GM19239 (cell line): ENCODE results near the gene FBXL12.
"Not testable (repeated sequence)": the region's sequence is repeated elsewhere in the genome, so short reads cannot be mapped to it uniquely, and the experiment has no call there.

Source experiments
- DNase-seq: peaks from one replicate; pipeline ENCODE4 v3.0.0; 2011; ENCODE audit warnings: low spot score; ENCODE audit not compliant: insufficient read length
- FAIRE-seq: peaks from 2 replicates; lab custom pipeline; 2011; peaks lifted over from hg19 to GRCh38; lab: Jason Lieb, UNC

FBXL12 gene

GRCh38 chr19:9842834-9843625 lies 24.2 kb upstream of the FBXL12 start:
- no peak for FAIRE-seq
- no peak for DNase-seq

GRCh38 chr19:9839415-9839814 lies 20.5 kb upstream of the FBXL12 start:
- FAIRE-seq (no peak), DNase-seq (no peak)

- DNase-seq, result no peak
- no peak for FAIRE-seq
Observed at GRCh38 chr19:9838324-9838723, 19.4 kb upstream of the FBXL12 start.

GRCh38 chr19:9836021-9836420 lies 17.1 kb upstream of the FBXL12 start:
- DNase-seq, result no peak
- no peak for FAIRE-seq

- FAIRE-seq, result no peak
Observed at GRCh38 chr19:9835507-9835949, 16.6 kb upstream of the FBXL12 start.

GRCh38 chr19:9834726-9835506 lies 16.0 kb upstream of the FBXL12 start, which contains the start of gene PIN1:
PIN1 (plus strand) TSS chr19:9835318; CDS start chr19:9835345, 27 bp downstream.
- DNase-seq, result peak; percentile 98
- FAIRE-seq, result peak; percentile 89

More at GRCh38 chr19:9835507-9835949, 16.6 kb upstream of the FBXL12 start:
- DNase-seq, result no peak

- DNase-seq (no peak), FAIRE-seq (no peak)
Observed at GRCh38 chr19:9834307-9834725, 15.4 kb upstream of the FBXL12 start.

GRCh38 chr19:9828551-9829063 lies 9.7 kb upstream of the FBXL12 start:
- FAIRE-seq, result no peak

GRCh38 chr19:9827289-9828238 lies 8.7 kb upstream of the FBXL12 start, which contains the start of gene UBL5:
UBL5 (plus strand) TSS chr19:9827918; CDS start chr19:9828338, 420 bp downstream.
- FAIRE-seq (peak; percentile 99), DNase-seq (peak; percentile 87)

More at GRCh38 chr19:9828551-9829063, 9.7 kb upstream of the FBXL12 start:
- DNase-seq, result no peak

- no peak for FAIRE-seq
- DNase-seq, result no peak
Observed at GRCh38 chr19:9823816-9824215, 4.9 kb upstream of the FBXL12 start.

GRCh38 chr19:9820034-9820433 lies 1.2 kb upstream of the FBXL12 start:
- not testable (repeated sequence) for FAIRE-seq, DNase-seq

- DNase-seq (peak; percentile 85), FAIRE-seq (no peak)
Observed at GRCh38 chr19:9819596-9819909, 674 bp upstream of the FBXL12 start.

- DNase-seq (no peak), FAIRE-seq (no peak)
Observed at GRCh38 chr19:9818175-9818733, 625 bp downstream of the FBXL12 start.

GRCh38 chr19:9811139-9811538 lies 7.7 kb downstream of the FBXL12 start:
- FAIRE-seq (no peak), DNase-seq (no peak)

- DNase-seq (no peak), FAIRE-seq (no peak)
Observed at GRCh38 chr19:9808855-9809824, 9.7 kb downstream of the FBXL12 start.

- FAIRE-seq, result no peak
- DNase-seq, result no peak
Observed at GRCh38 chr19:9806803-9807202, 12.1 kb downstream of the FBXL12 start.

- FAIRE-seq (no peak), DNase-seq (no peak)
Observed at GRCh38 chr19:9801976-9802375, 16.9 kb downstream of the FBXL12 start.

- DNase-seq (no peak), FAIRE-seq (no peak)
Observed at GRCh38 chr19:9799162-9799561, 19.7 kb downstream of the FBXL12 start.
